Measurements from ENCODE around the gene PARS2.
A peak's percentile ranks its signal among the peaks of the same experiment; 100 is the strongest.

PARS2 gene

GRCh38 chr1:54764133-54764921 lies at the start of gene PARS2:
TSS of gene PARS2 (minus strand) at chr1:54764523. CDS start at chr1:54759161, 5,362 bp downstream.
- DNase-seq, result peak; percentile 99

GRCh38 chr1:54814126-54814498 lies 49.8 kb upstream of the PARS2 start:
- no peak for DNase-seq

GRCh38 chr1:54813485-54814125 lies 49.3 kb upstream of the PARS2 start:
- no peak for DNase-seq

GRCh38 chr1:54812801-54813484 lies 48.6 kb upstream of the PARS2 start:
- no peak for DNase-seq

- DNase-seq, result no peak
Observed at GRCh38 chr1:54811739-54812655, 47.7 kb upstream of the PARS2 start.

GRCh38 chr1:54811066-54811465 lies 46.7 kb upstream of the PARS2 start:
- DNase-seq, result no peak

GRCh38 chr1:54810153-54810942 lies 46.0 kb upstream of the PARS2 start:
- peak; percentile 78 for DNase-seq

- no peak for DNase-seq
Observed at GRCh38 chr1:54809496-54810074, 45.3 kb upstream of the PARS2 start.

- DNase-seq, result no peak
Observed at GRCh38 chr1:54808443-54809207, 44.3 kb upstream of the PARS2 start.

- DNase-seq, result no peak
Observed at GRCh38 chr1:54807756-54808155, 43.4 kb upstream of the PARS2 start.

GRCh38 chr1:54806931-54807611 lies 42.7 kb upstream of the PARS2 start:
- peak; percentile 20 for DNase-seq

GRCh38 chr1:54805981-54806381 lies 41.7 kb upstream of the PARS2 start:
- DNase-seq, result no peak

- no peak for DNase-seq
Observed at GRCh38 chr1:54805466-54805865, 41.1 kb upstream of the PARS2 start.

GRCh38 chr1:54804471-54805132 lies 40.3 kb upstream of the PARS2 start:
- peak; percentile 60 for DNase-seq

- DNase-seq, result no peak
Observed at GRCh38 chr1:54803761-54804470, 39.6 kb upstream of the PARS2 start.

GRCh38 chr1:54800899-54801759 lies 36.8 kb upstream of the PARS2 start, which contains the start of gene TTC22:
TSS of gene TTC22 (minus strand) at chr1:54801323. CDS start at chr1:54801163, 160 bp downstream.
- DNase-seq, result peak; percentile 81

- DNase-seq, result no peak
Observed at GRCh38 chr1:54800041-54800898, 35.9 kb upstream of the PARS2 start.

Data from stimulated activated CD4-positive, alpha-beta T cell treated with anti-CD3 and anti-CD28 coated beads, Interleukin-15, amount 100 ng/mL, for 24 hours (primary cell).